ENCODE data around the gene GOLGA7B. TPM values are rescaled to one million over a fixed set of nuclear protein-coding genes. Genes with fewer than 3 reads are reported as not detected.
A peak's percentile ranks its signal among the peaks of the same experiment; 100 is the strongest.

GOLGA7B gene
- total and polyA plus RNA-seq, 2 of the 4 experiments (the other 2 are of a cell fraction) = not detected

DNA sequence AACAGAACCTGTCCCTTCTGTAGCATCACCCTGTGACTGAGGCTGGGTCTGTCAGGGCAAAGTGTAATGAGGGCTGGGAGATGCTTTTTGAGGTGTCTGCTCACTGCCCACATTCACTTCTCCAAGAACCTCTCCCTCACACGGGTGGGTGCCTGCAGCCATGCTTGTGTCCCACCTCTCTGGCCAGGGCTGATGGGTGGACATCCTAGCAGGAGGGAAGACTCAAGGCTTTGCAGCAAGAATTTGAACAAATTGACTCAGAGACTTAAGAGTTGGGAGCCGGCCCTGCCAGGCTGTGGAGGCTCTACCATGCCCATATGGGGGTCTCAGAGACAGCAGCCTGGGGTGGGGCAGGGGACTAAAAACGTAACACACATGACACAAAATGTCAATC lies 33.4 kb downstream of the GOLGA7B start:
- H4K5ac ChIP-seq (ENCODE audit: low read depth, low read length) = no peak overlapping the region
- 33% methylated on average over 1 of the region's 3 CpGs; no CpG with 5 or more reads in 1 of the 2 experiments for WGBS, 2 experiments (ENCODE audit: extremely low coverage in 2 of 2, insufficient read length in 1 of 2)
- no peaks in the 10 kb centered on the region for H4K20me1 ChIP-seq (ENCODE audit: insufficient read depth, low read length)
- no peak overlapping the region for H2BK15ac ChIP-seq (ENCODE audit: low read depth, low read length)
- H3K9me1 ChIP-seq (ENCODE audit: insufficient read depth, low read length) = no peaks in the 10 kb centered on the region
- no peak overlapping the region for H4K91ac ChIP-seq (ENCODE audit: insufficient read depth, low read depth, low read length)
- ATAC-seq (ENCODE audit: low read depth) (no peak), DNase-seq (no peak)
- H3K36me3 ChIP-seq (ENCODE audit: control insufficient read depth, insufficient read depth, low read length) = no peaks in the 10 kb centered on the region
- no peaks in the 10 kb centered on the region for H3K9me3 ChIP-seq (ENCODE audit: control insufficient read depth, insufficient read depth, low read length)
- H3K4me2 ChIP-seq (ENCODE audit: low read depth, low read length) = no peak overlapping the region
- POLR2A ChIA-PET (ENCODE audit: unreplicated experiment) = no interaction called here
- no peak overlapping the region for H4K8ac ChIP-seq (ENCODE audit: low read depth in 2 of 2, low read length in 2 of 2)
- no peak overlapping the region for H3K56ac ChIP-seq (ENCODE audit: extremely low read depth, insufficient read depth, low read length)
- dilution Hi-C loops (cut with HindIII; ENCODE audit: low sequenced_read_pairs, unreplicated experiment) (no loop called here), intact Hi-C loops (cut with micrococcal nuclease) (no loop called here), in situ Hi-C loops (cut with MboI; ENCODE audit: low sequenced_read_pairs) (no loop called here)
- H2AK5ac ChIP-seq (ENCODE audit: low read depth, low read length) = no peak overlapping the region
- no peak overlapping the region for H3K27ac ChIP-seq (ENCODE audit: insufficient read depth, low read length)
- peak overlapping the region; percentile 33 for H2AFZ ChIP-seq (replicated peaks; ENCODE audit: low read length, poor library complexity)
- no peak overlapping the region for H3K23ac ChIP-seq (ENCODE audit: low read depth, low read length)
- H3K4me3 ChIP-seq (ENCODE audit: insufficient read depth, low read depth, low read length) = no peak overlapping the region
- no peak overlapping the region for H3K4ac ChIP-seq (ENCODE audit: low read depth, low read length)
- no peak overlapping the region for H2BK5ac ChIP-seq (ENCODE audit: low read depth, low read length, poor library complexity, severe bottlenecking)
- no peaks in the 10 kb centered on the region for H3K79me1 ChIP-seq (ENCODE audit: low read depth in 1 of 2, low read length in 2 of 2)
- no peak overlapping the region for H2BK20ac ChIP-seq (ENCODE audit: low read depth, low read length)
- no peak overlapping the region for H3K14ac ChIP-seq (replicated peaks; ENCODE audit: low read depth, low read length)
- H3K18ac ChIP-seq (ENCODE audit: low read depth, low read length) = no peak overlapping the region
- no peak overlapping the region for H2AK9ac ChIP-seq (replicated peaks; ENCODE audit: low read depth, low read length, poor library complexity)
- no peak overlapping the region for H2BK120ac ChIP-seq (ENCODE audit: low read depth, low read length)
- BruUV-seq (replicated peaks) = no TSS peak
- peaks cover 3% of the 10 kb centered on the region; the same call in 1 of the 2 replicates for H3K27me3 ChIP-seq (ENCODE audit: control insufficient read depth, insufficient read depth, low read length)
- TF ChIP-seq CHD1 (IDR thresholded peaks at IDR 0.05; ENCODE audit: low read depth, low read length) (no peak), FOS (IDR thresholded peaks at IDR 0.05; ENCODE audit: low read depth, low read length) (no peak), RCOR1 (IDR thresholded peaks at IDR 0.05; ENCODE audit: insufficient replicate concordance, low read length) (no peak), BHLHE40 (IDR thresholded peaks at IDR 0.05; ENCODE audit: low read depth, low read length) (no peak), RAD21 (IDR thresholded peaks at IDR 0.05; ENCODE audit: low read length) (no peak), SMC3 (IDR thresholded peaks at IDR 0.05; ENCODE audit: low read depth, low read length) (no peak), MXI1 (IDR thresholded peaks at IDR 0.05; ENCODE audit: borderline replicate concordance, low read depth, low read length) (no peak), USF2 (IDR thresholded peaks at IDR 0.05; ENCODE audit: low read depth, low read length) (no peak), CEBPB (IDR thresholded peaks at IDR 0.05; ENCODE audit: low read depth, low read length) (no peak), RFX5 (IDR thresholded peaks at IDR 0.05; ENCODE audit: low read depth, low read length) (no peak), MAFK (IDR thresholded peaks at IDR 0.05; ENCODE audit: low read depth, low read length) (no peak), NFE2L2 (IDR thresholded peaks at IDR 0.05; ENCODE audit: low read depth, low read length) (no peak), CTCF (conservative IDR thresholded peaks at IDR 0.05; ENCODE audit: low read depth, low read length) (no peak), POLR2A (IDR thresholded peaks at IDR 0.05; ENCODE audit: low read depth, low read length) (no peak)
- TF ChIP-seq, protein P1, sequence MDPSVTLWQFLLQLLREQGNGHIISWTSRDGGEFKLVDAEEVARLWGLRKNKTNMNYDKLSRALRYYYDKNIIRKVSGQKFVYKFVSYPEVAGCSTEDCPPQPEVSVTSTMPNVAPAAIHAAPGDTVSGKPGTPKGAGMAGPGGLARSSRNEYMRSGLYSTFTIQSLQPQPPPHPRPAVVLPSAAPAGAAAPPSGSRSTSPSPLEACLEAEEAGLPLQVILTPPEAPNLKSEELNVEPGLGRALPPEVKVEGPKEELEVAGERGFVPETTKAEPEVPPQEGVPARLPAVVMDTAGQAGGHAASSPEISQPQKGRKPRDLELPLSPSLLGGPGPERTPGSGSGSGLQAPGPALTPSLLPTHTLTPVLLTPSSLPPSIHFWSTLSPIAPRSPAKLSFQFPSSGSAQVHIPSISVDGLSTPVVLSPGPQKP (IDR thresholded peaks at IDR 0.05; ENCODE audit: borderline replicate concordance, low read depth, low read length) = no peak
- CTCF ChIA-PET = no interaction called here
- no peak overlapping the region for H3K9ac ChIP-seq (ENCODE audit: low read depth, low read length)
- H3K4me1 ChIP-seq (ENCODE audit: control insufficient read depth, insufficient read depth, low read length) = no peaks in the 10 kb centered on the region
